SJSA1 (cell line): Measurements from ENCODE around the gene PRSS22. TPM values are rescaled to one million over a fixed set of nuclear protein-coding genes. Genes with fewer than 3 reads are reported as not detected.

Source experiments
- DNase-seq, 2 experiments: peaks; one replicate each; pipeline ENCODE4 v3.0.0-alpha.2; 2015 to 2020; ENCODE audit warnings: low spot score in 2 of 2, low read depth in 1 of 2
- H3K27ac ChIP-seq: fragments of 250-450 bp; sonication (Bioruptor Pico); 2 replicates; pipeline ENCODE4 v1.5.1; 2020; ENCODE audit warnings: mild to moderate bottlenecking, moderate library complexity
- H3K27me3 ChIP-seq: fragments of 250-450 bp; sonication (Bioruptor Pico); replicated peaks from 2 replicates; pipeline ENCODE4 v1.5.1; 2020; ENCODE audit warnings: mild to moderate bottlenecking, moderate library complexity
- H3K36me3 ChIP-seq: fragments of 250-450 bp; sonication (Bioruptor Pico); 2 replicates; pipeline ENCODE4 v1.5.1; 2020; ENCODE audit warnings: mild to moderate bottlenecking
- H3K4me1 ChIP-seq: fragments of 250-450 bp; sonication (Bioruptor Pico); replicated peaks from 2 replicates; pipeline ENCODE4 v1.6.1; 2021; ENCODE audit warnings: mild to moderate bottlenecking
- H3K4me3 ChIP-seq: fragments of 250-450 bp; sonication (Bioruptor Pico); 2 replicates; pipeline ENCODE4 v1.5.1; 2020; ENCODE audit warnings: mild to moderate bottlenecking
- H3K9me3 ChIP-seq: fragments of 250-450 bp; sonication (Bioruptor Pico); replicated peaks from 2 replicates; pipeline ENCODE4 v1.5.1; 2020; ENCODE audit warnings: mild to moderate bottlenecking
- total RNA-seq: library from RNA; depleted of rRNA; stranded (reverse); fragments of >200 nt; shearing (Covaris generic); gene quantifications from 2 replicates; pipeline ENCODE4 v1.2.3, GENCODE V29; 2014

PRSS22 gene
- total RNA-seq, 1 experiment from 2014 or later, result not detected

- Histone ChIP-seq H3K4me3 (no peak overlapping the region), H3K4me1 (peaks cover 13% of the 10 kb centered on the region), H3K9me3 (no peaks in the 10 kb centered on the region), H3K27ac (no peak overlapping the region), H3K27me3 (no peaks in the 10 kb centered on the region), H3K36me3 (peaks cover 17% of the 10 kb centered on the region)
- no peak for DNase-seq
Observed at GRCh38 chr16:2896480-2897010, 38.6 kb upstream of the PRSS22 start.

- Histone ChIP-seq H3K36me3 (peaks cover 17% of the 10 kb centered on the region), H3K27ac (no peak overlapping the region), H3K9me3 (no peaks in the 10 kb centered on the region), H3K4me3 (no peak overlapping the region), H3K4me1 (peaks cover 14% of the 10 kb centered on the region), H3K27me3 (no peaks in the 10 kb centered on the region)
- DNase-seq, result peak; percentile 37 to 64
Observed at GRCh38 chr16:2895813-2896212, 37.8 kb upstream of the PRSS22 start.

- Histone ChIP-seq H3K27me3 (no peaks in the 10 kb centered on the region), H3K4me3 (no peak overlapping the region), H3K9me3 (no peaks in the 10 kb centered on the region), H3K27ac (no peak overlapping the region), H3K4me1 (peaks cover 16% of the 10 kb centered on the region), H3K36me3 (peaks cover 15% of the 10 kb centered on the region)
- no peak for DNase-seq
Observed at GRCh38 chr16:2894231-2894630, 36.3 kb upstream of the PRSS22 start.

GRCh38 chr16:2884041-2884451 is 26.1 kb upstream of the PRSS22 start:
- peaks cover 3% of the 10 kb centered on the region; the same call in 1 of the 2 replicates for H3K36me3 ChIP-seq
- no peaks in the 10 kb centered on the region for H3K27me3 ChIP-seq
- DNase-seq, result no peak
- peak overlapping the region; percentile 82 for H3K4me3 ChIP-seq
- no peaks in the 10 kb centered on the region for H3K9me3 ChIP-seq
- no peak overlapping the region for H3K27ac ChIP-seq
- H3K4me1 ChIP-seq, result peaks cover 8% of the 10 kb centered on the region

GRCh38 chr16:2883458-2883908 is 25.5 kb upstream of the PRSS22 start:
- H3K36me3 ChIP-seq, result peaks cover 3% of the 10 kb centered on the region; the same call in 1 of the 2 replicates
- H3K9me3 ChIP-seq, result no peaks in the 10 kb centered on the region
- DNase-seq, result peak in 1 of 2 experiments; percentile 25
- H3K27ac ChIP-seq, result peak overlapping the region; percentile 38
- H3K27me3 ChIP-seq, result no peaks in the 10 kb centered on the region
- H3K4me1 ChIP-seq, result peaks cover 8% of the 10 kb centered on the region
- H3K4me3 ChIP-seq, result peak overlapping the region; percentile 82

GRCh38 chr16:2882650-2883457 is 24.9 kb upstream of the PRSS22 start, which contains the start of gene FLYWCH2:
Gene FLYWCH2 (plus strand): TSS chr16:2883215. CDS start chr16:2896450, 13,235 bp downstream.
- Histone ChIP-seq H3K36me3 (peaks cover 3% of the 10 kb centered on the region; the same call in 1 of the 2 replicates), H3K4me1 (peaks cover 8% of the 10 kb centered on the region), H3K9me3 (no peaks in the 10 kb centered on the region), H3K27ac (peak within 1 kb of the TSS; percentile 38), H3K27me3 (no peaks in the 10 kb centered on the region), H3K4me3 (peak within 1 kb of the TSS; percentile 82)
- peak; percentile 99 to 100 for DNase-seq

GRCh38 chr16:2881783-2882649 is 24.0 kb upstream of the PRSS22 start:
- Histone ChIP-seq H3K4me1 (peaks cover 8% of the 10 kb centered on the region), H3K27me3 (no peaks in the 10 kb centered on the region), H3K36me3 (peaks cover 3% of the 10 kb centered on the region; the same call in 1 of the 2 replicates), H3K4me3 (peak overlapping the region; percentile 82), H3K9me3 (no peaks in the 10 kb centered on the region), H3K27ac (no peak overlapping the region)
- DNase-seq, result no peak

GRCh38 chr16:2879854-2880508 is 22.0 kb upstream of the PRSS22 start:
- H3K4me3 ChIP-seq, result no peak overlapping the region
- H3K36me3 ChIP-seq, result peaks cover 3% of the 10 kb centered on the region; the same call in 1 of the 2 replicates
- DNase-seq, result no peak
- peaks cover 8% of the 10 kb centered on the region for H3K4me1 ChIP-seq
- no peaks in the 10 kb centered on the region for H3K27me3 ChIP-seq
- no peak overlapping the region for H3K27ac ChIP-seq
- H3K9me3 ChIP-seq, result no peaks in the 10 kb centered on the region

GRCh38 chr16:2874912-2875362 is 17.0 kb upstream of the PRSS22 start:
- H3K27ac ChIP-seq, result no peak overlapping the region
- no peaks in the 10 kb centered on the region for H3K27me3 ChIP-seq
- DNase-seq, result peak; percentile 63 to 74
- H3K4me1 ChIP-seq, result no peaks in the 10 kb centered on the region
- no peaks in the 10 kb centered on the region for H3K36me3 ChIP-seq
- no peak overlapping the region for H3K4me3 ChIP-seq
- H3K9me3 ChIP-seq, result no peaks in the 10 kb centered on the region

- Histone ChIP-seq H3K36me3 (no peaks in the 10 kb centered on the region), H3K4me3 (no peak overlapping the region), H3K4me1 (no peaks in the 10 kb centered on the region), H3K27me3 (no peaks in the 10 kb centered on the region), H3K27ac (no peak overlapping the region), H3K9me3 (no peaks in the 10 kb centered on the region)
- no peak for DNase-seq
Observed at GRCh38 chr16:2874032-2874911, 16.3 kb upstream of the PRSS22 start.

GRCh38 chr16:2871926-2872325 is 14.0 kb upstream of the PRSS22 start:
- no peaks in the 10 kb centered on the region for H3K9me3 ChIP-seq
- no peaks in the 10 kb centered on the region for H3K27me3 ChIP-seq
- no peaks in the 10 kb centered on the region for H3K36me3 ChIP-seq
- no peak overlapping the region for H3K4me3 ChIP-seq
- H3K27ac ChIP-seq, result no peak overlapping the region
- peaks cover 4% of the 10 kb centered on the region for H3K4me1 ChIP-seq
- DNase-seq, result no peak

- H3K4me3 ChIP-seq, result peak overlapping the region; percentile 58
- H3K36me3 ChIP-seq, result no peaks in the 10 kb centered on the region
- peaks cover 4% of the 10 kb centered on the region for H3K4me1 ChIP-seq
- H3K27me3 ChIP-seq, result no peaks in the 10 kb centered on the region
- H3K27ac ChIP-seq, result peak overlapping the region; percentile 90
- no peaks in the 10 kb centered on the region for H3K9me3 ChIP-seq
- peak; percentile 96 to 97 for DNase-seq
Observed at GRCh38 chr16:2867987-2868789, 10.2 kb upstream of the PRSS22 start.
